ENCODE measurements around the gene ST3GAL3.

- TF ChIP-seq EP300 (IDR thresholded peaks at IDR 0.05; ENCODE audit: borderline replicate concordance in 1 of 2, low read depth in 1 of 2, low read length in 1 of 2) (no peak), FOXM1 (IDR thresholded peaks at IDR 0.05; ENCODE audit: low read depth) (no peak)
- TF ChIP-seq, protein P1, sequence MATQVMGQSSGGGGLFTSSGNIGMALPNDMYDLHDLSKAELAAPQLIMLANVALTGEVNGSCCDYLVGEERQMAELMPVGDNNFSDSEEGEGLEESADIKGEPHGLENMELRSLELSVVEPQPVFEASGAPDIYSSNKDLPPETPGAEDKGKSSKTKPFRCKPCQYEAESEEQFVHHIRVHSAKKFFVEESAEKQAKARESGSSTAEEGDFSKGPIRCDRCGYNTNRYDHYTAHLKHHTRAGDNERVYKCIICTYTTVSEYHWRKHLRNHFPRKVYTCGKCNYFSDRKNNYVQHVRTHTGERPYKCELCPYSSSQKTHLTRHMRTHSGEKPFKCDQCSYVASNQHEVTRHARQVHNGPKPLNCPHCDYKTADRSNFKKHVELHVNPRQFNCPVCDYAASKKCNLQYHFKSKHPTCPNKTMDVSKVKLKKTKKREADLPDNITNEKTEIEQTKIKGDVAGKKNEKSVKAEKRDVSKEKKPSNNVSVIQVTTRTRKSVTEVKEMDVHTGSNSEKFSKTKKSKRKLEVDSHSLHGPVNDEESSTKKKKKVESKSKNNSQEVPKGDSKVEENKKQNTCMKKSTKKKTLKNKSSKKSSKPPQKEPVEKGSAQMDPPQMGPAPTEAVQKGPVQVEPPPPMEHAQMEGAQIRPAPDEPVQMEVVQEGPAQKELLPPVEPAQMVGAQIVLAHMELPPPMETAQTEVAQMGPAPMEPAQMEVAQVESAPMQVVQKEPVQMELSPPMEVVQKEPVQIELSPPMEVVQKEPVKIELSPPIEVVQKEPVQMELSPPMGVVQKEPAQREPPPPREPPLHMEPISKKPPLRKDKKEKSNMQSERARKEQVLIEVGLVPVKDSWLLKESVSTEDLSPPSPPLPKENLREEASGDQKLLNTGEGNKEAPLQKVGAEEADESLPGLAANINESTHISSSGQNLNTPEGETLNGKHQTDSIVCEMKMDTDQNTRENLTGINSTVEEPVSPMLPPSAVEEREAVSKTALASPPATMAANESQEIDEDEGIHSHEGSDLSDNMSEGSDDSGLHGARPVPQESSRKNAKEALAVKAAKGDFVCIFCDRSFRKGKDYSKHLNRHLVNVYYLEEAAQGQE (IDR thresholded peaks at IDR 0.05; ENCODE audit: low read depth, low read length): no peak
- TF ChIP-seq, protein P2, sequence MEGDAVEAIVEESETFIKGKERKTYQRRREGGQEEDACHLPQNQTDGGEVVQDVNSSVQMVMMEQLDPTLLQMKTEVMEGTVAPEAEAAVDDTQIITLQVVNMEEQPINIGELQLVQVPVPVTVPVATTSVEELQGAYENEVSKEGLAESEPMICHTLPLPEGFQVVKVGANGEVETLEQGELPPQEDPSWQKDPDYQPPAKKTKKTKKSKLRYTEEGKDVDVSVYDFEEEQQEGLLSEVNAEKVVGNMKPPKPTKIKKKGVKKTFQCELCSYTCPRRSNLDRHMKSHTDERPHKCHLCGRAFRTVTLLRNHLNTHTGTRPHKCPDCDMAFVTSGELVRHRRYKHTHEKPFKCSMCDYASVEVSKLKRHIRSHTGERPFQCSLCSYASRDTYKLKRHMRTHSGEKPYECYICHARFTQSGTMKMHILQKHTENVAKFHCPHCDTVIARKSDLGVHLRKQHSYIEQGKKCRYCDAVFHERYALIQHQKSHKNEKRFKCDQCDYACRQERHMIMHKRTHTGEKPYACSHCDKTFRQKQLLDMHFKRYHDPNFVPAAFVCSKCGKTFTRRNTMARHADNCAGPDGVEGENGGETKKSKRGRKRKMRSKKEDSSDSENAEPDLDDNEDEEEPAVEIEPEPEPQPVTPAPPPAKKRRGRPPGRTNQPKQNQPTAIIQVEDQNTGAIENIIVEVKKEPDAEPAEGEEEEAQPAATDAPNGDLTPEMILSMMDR (IDR thresholded peaks at IDR 0.05): peak; percentile 34; the same call in 1 of the 2 replicates
- TF ChIP-seq, protein P3, sequence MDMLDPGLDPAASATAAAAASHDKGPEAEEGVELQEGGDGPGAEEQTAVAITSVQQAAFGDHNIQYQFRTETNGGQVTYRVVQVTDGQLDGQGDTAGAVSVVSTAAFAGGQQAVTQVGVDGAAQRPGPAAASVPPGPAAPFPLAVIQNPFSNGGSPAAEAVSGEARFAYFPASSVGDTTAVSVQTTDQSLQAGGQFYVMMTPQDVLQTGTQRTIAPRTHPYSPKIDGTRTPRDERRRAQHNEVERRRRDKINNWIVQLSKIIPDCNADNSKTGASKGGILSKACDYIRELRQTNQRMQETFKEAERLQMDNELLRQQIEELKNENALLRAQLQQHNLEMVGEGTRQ (IDR thresholded peaks at IDR 0.05; ENCODE audit: borderline replicate concordance, low read depth, low read length): no peak
Measured at GRCh38 chr1:43704838-43705237, 2.5 kb upstream of the ST3GAL3 start.

Data from SK-N-SH (cell line).